Astrocyte (in vitro differentiated cells and primary cell): ENCODE data around the gene CELF3.

Experiments used
- CTCF ChIP-seq: IDR thresholded peaks from 2 replicates; pipeline ENCODE4 v1.5.1; 2011; ENCODE audit warnings: low read depth, mild to moderate bottlenecking, inconsistent platforms, low read length, moderate library complexity; ENCODE audit not compliant: insufficient read depth
- EZH2 ChIP-seq: IDR thresholded peaks from 2 replicates; pipeline ENCODE4 v1.6.1; 2012; ENCODE audit warnings: mild to moderate bottlenecking, low read length, inconsistent platforms; ENCODE audit not compliant: insufficient read depth

GRCh38 chr1:151720974-151721787 lies 4.6 kb upstream of the CELF3 start, which contains the start of gene RIIAD1:
- no peak for TF ChIP-seq CTCF
- peak; percentile 54 for TF ChIP-seq EZH2
